SU-DHL-6 (cell line): Measurements from ENCODE around the gene ENPP4.

ENCODE experiments used
- H2AFZ ChIP-seq: fragments of 200-600 bp; sonication (generic); 2 replicates; pipeline ENCODE4 v1.6.1; 2014; ENCODE audit warnings: low read depth, mild to moderate bottlenecking, moderate library complexity, mixed read lengths, antibody characterized with exemption, low read length; ENCODE audit not compliant: severe bottlenecking
- H3F3A ChIP-seq: fragments of 200-600 bp; shearing (Covaris generic); 2 replicates; pipeline ENCODE4 v1.6.0; 2016; ENCODE audit warnings: antibody characterized with exemption, mild to moderate bottlenecking; ENCODE audit not compliant: insufficient read depth
- H3K27ac ChIP-seq: fragments of 200-600 bp; sonication (generic); 2 replicates; pipeline ENCODE4 v1.5.1; 2016; ENCODE audit warnings: low read depth, mild to moderate bottlenecking, low read length, moderate library complexity, mixed read lengths
- H3K27me3 ChIP-seq: fragments of 200-600 bp; sonication (generic), shearing (Covaris generic); 2 replicates; pipeline ENCODE4 v1.6.0; 2014; ENCODE audit warnings: mild to moderate bottlenecking, low read length
- H3K36me3 ChIP-seq: fragments of 200-600 bp; sonication (generic); 2 replicates; pipeline ENCODE4 v1.6.1; 2014; ENCODE audit warnings: mild to moderate bottlenecking, low read length, mixed read lengths
- H3K4me2 ChIP-seq: fragments of 300-600, 200-600 bp; shearing (Covaris generic), sonication (generic); 2 replicates; pipeline ENCODE4 v1.6.0; 2014; ENCODE audit warnings: low read length, low read depth, mild to moderate bottlenecking; ENCODE audit not compliant: poor library complexity, severe bottlenecking
- H3K4me3 ChIP-seq: fragments of 200-600 bp; sonication (generic); 2 replicates; pipeline ENCODE4 v1.5.1; 2014; ENCODE audit warnings: antibody characterized with exemption, low read length, mild to moderate bottlenecking, mixed read lengths; ENCODE audit not compliant: insufficient read depth, poor library complexity, severe bottlenecking
- H3K79me2 ChIP-seq: fragments of 200-600 bp; sonication (generic); 2 replicates; pipeline ENCODE4 v1.6.1; 2014; ENCODE audit warnings: mild to moderate bottlenecking, low read length, moderate library complexity; ENCODE audit not compliant: insufficient read depth
- H3K9ac ChIP-seq: fragments of 200-600 bp; sonication (generic); 2 replicates; pipeline ENCODE4 v1.7.0; 2014; ENCODE audit warnings: mild to moderate bottlenecking, low read length
- H3K9me2 ChIP-seq: fragments of 200-600 bp; sonication (generic); replicated peaks from 2 replicates; pipeline ENCODE4 v1.6.1; 2014; ENCODE audit warnings: low read length; ENCODE audit not compliant: insufficient read depth
- H3K9me3 ChIP-seq: fragments of 200-600 bp; sonication (generic); 2 replicates; pipeline ENCODE4 v1.6.1; 2014; ENCODE audit warnings: low read length, mixed read lengths; ENCODE audit not compliant: insufficient read depth
- H4K20me1 ChIP-seq: fragments of 200-600 bp; sonication (generic); 2 replicates; pipeline ENCODE4 v1.6.1; 2014; ENCODE audit warnings: low read depth, mild to moderate bottlenecking, antibody characterized with exemption, low read length, moderate library complexity, mixed read lengths
- EZH2phosphoT487 ChIP-seq: fragments of 200-600 bp; sonication (generic), shearing (Covaris generic); conservative IDR thresholded peaks from 2 replicates; pipeline ENCODE4 v1.6.1; 2018; ENCODE audit warnings: mild to moderate bottlenecking, antibody characterized with exemption, low read length, moderate library complexity, mixed read lengths
- TF ChIP-seq, protein P1 (sequence below): fragments of 200-600 bp; sonication (generic); IDR thresholded peaks from one replicate; pipeline ENCODE4 v1.5.1; 2017; ENCODE audit warnings: antibody characterized with exemption, mild to moderate bottlenecking, low read length, moderate library complexity; ENCODE audit not compliant: insufficient read depth, poor library complexity, severe bottlenecking

ENPP4 gene

GRCh38 chr6:46136831-46137230 lies 7.0 kb downstream of the ENPP4 start:
- no peak overlapping the region for H2AFZ ChIP-seq
- no peaks in the 10 kb centered on the region for H3K9me2 ChIP-seq
- H3K4me3 ChIP-seq, result no peak overlapping the region
- H3K9me3 ChIP-seq, result no peaks in the 10 kb centered on the region
- H3K27ac ChIP-seq, result no peak overlapping the region
- TF ChIP-seq, protein P1, sequence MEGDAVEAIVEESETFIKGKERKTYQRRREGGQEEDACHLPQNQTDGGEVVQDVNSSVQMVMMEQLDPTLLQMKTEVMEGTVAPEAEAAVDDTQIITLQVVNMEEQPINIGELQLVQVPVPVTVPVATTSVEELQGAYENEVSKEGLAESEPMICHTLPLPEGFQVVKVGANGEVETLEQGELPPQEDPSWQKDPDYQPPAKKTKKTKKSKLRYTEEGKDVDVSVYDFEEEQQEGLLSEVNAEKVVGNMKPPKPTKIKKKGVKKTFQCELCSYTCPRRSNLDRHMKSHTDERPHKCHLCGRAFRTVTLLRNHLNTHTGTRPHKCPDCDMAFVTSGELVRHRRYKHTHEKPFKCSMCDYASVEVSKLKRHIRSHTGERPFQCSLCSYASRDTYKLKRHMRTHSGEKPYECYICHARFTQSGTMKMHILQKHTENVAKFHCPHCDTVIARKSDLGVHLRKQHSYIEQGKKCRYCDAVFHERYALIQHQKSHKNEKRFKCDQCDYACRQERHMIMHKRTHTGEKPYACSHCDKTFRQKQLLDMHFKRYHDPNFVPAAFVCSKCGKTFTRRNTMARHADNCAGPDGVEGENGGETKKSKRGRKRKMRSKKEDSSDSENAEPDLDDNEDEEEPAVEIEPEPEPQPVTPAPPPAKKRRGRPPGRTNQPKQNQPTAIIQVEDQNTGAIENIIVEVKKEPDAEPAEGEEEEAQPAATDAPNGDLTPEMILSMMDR, result no peak
- no peak for TF ChIP-seq EZH2phosphoT487
- H3F3A ChIP-seq, result no peaks in the 10 kb centered on the region
- no peak overlapping the region for H3K4me2 ChIP-seq
- peaks cover 47% of the 10 kb centered on the region; the same call in 1 of the 2 replicates for H4K20me1 ChIP-seq
- H3K9ac ChIP-seq, result no peak overlapping the region
- H3K79me2 ChIP-seq, result peaks cover 86% of the 10 kb centered on the region
- no peaks in the 10 kb centered on the region for H3K27me3 ChIP-seq
- peaks cover 12% of the 10 kb centered on the region for H3K36me3 ChIP-seq

- Histone ChIP-seq H3K9me2 (no peaks in the 10 kb centered on the region), H3K4me3 (no peak overlapping the region), H2AFZ (no peak overlapping the region), H3K27ac (no peak overlapping the region), H3K79me2 (peaks cover 86% of the 10 kb centered on the region), H3K9ac (no peak overlapping the region), H3K4me2 (no peak overlapping the region), H4K20me1 (peaks cover 47% of the 10 kb centered on the region; the same call in 1 of the 2 replicates), H3F3A (no peaks in the 10 kb centered on the region), H3K9me3 (no peaks in the 10 kb centered on the region), H3K36me3 (peaks cover 14% of the 10 kb centered on the region), H3K27me3 (no peaks in the 10 kb centered on the region)
- no peak for TF ChIP-seq EZH2phosphoT487
- TF ChIP-seq, protein P1, result no peak
These were observed 7.6 kb downstream of the ENPP4 start for GRCh38 chr6:46137387-46137786.

DNA sequence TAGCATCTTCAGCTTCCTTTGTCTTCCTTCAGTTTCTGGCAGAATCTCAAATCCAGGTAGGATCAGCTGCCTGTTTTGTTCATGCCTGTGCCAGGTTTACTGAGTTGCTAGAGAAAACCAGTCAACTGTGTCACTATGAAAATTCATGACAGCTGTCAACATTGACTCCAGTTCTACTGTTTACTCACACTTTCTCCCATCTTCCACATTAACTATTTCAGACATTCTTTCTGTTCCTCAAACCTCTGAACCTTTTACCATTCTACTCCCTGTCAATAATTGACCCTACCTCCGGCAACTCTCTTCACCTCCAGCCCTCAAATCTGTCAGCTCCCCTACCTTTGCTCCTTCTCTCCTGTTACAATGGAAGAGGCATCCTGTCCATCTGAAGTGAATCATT lies 8.5 kb downstream of the ENPP4 start:
- Histone ChIP-seq H3K4me2 (no peak overlapping the region), H3K9me2 (no peaks in the 10 kb centered on the region), H3K9me3 (no peaks in the 10 kb centered on the region), H3K79me2 (peaks cover 82% of the 10 kb centered on the region), H3K27ac (no peak overlapping the region), H2AFZ (no peak overlapping the region), H3K36me3 (peaks cover 16% of the 10 kb centered on the region), H3F3A (no peaks in the 10 kb centered on the region), H3K4me3 (no peak overlapping the region), H4K20me1 (peaks cover 46% of the 10 kb centered on the region; the same call in 1 of the 2 replicates), H3K9ac (no peak overlapping the region), H3K27me3 (no peaks in the 10 kb centered on the region)
- TF ChIP-seq EZH2phosphoT487, result no peak
- TF ChIP-seq, protein P1, result no peak
